Measurements from ENCODE around the gene NPBWR2. TPM values are rescaled to one million over a fixed set of nuclear protein-coding genes. Genes with fewer than 3 reads are reported as not detected.

The NPBWR2 gene
- total RNA-seq, 1 donor from 2014 or later = not detected

DNA sequence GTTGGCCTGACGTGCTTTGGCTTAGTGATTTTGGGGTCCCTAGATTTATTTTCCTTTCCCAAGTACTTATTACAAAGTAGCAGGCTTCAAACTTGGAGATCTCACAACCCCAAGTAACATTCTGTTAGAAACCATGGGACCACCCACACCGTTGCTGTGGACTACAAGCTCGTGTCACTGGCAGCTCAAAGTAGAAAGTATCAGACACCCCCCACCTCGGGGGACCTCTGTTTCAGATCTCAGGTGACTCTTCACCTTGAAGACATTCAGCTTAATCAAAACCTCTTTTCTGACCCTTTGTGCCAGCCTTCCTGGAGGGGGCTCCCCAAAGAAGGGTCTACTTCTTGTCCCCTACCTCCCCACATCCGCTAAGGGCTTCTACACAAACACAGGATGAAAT, 41.2 kb upstream of the NPBWR2 start:
- DNase-seq = no peak
- H3K4me3 Mint-ChIP-seq = no peak overlapping the region
- intact Hi-C loops (cut with micrococcal nuclease) = no loop called here
- peaks cover 3% of the 10 kb centered on the region for H3K9me3 Mint-ChIP-seq
- no peaks in the 10 kb centered on the region for H3K36me3 Mint-ChIP-seq (ENCODE audit: low read depth)
- no peak overlapping the region for H3K27ac Mint-ChIP-seq
- no peaks in the 10 kb centered on the region for H3K4me1 Mint-ChIP-seq
- H3K27me3 Mint-ChIP-seq = no peaks in the 10 kb centered on the region

DNA sequence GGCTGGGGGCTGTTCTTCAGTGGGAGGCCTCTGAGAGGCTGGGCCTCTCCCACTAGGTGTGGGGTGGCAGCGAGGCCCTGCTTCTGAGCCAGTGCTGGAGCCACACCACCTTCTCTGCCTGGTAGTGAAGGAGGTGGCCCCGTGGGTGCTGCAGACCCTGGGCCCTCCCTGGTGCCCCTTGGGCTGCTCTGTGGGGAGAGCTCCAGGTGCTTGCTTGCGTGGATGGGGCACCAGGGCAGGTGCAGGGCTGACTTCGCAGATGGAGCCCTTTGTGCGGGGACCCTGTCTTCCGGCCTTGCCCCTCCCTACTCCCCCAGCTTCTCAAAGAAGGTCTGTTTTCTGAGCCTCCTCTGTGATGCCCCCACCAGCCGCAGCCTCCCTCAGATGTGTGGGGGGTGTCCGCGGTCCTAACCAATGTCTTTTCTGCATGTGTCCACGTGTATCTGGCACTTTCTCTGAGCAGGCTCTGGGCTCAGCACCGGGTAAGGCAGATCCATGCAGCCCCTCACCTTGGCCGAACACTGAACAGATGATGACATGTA, 39.6 kb upstream of the NPBWR2 start:
- H3K9me3 Mint-ChIP-seq = peaks cover 3% of the 10 kb centered on the region
- H3K36me3 Mint-ChIP-seq (ENCODE audit: low read depth) = no peaks in the 10 kb centered on the region
- no peak for DNase-seq
- H3K4me3 Mint-ChIP-seq = no peak overlapping the region
- no peaks in the 10 kb centered on the region for H3K4me1 Mint-ChIP-seq
- no peak overlapping the region for H3K27ac Mint-ChIP-seq
- H3K27me3 Mint-ChIP-seq = no peaks in the 10 kb centered on the region
- intact Hi-C loops (cut with micrococcal nuclease) = no loop called here

DNA sequence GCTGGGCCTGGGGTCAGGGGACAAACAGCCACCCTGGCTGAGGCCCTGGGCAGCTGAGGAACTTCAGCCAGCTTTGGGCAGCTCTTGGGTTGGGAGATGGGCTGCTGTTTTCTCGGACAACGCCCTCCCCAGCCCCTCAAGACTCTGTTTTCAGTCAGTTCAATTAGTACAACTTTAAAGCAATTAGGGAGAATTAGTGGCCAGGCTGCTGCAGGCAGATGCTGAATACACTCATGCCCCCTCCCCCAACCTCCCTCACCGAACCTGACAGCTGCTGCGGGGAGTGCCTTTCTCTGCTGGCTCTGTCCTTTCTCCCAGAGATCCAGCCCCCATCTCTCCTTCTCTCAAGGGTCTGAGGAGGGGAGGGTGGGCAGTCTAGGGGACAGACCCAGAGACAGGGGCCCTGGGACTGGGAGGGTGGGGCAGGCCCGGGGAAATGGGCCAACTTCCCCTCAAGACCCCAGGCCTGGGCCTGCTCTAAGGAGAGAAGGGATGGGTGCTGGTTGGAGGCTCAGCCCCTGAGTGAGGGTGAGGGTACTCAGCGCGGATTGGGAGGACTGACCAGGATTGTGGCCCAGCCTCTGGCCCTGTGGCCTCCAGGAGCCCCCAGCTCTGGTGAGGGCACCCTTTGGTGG, 39.1 kb upstream of the NPBWR2 start:
- intact Hi-C loops (cut with micrococcal nuclease) = no loop called here
- no peak for DNase-seq
- no peaks in the 10 kb centered on the region for H3K4me1 Mint-ChIP-seq
- no peaks in the 10 kb centered on the region for H3K27me3 Mint-ChIP-seq
- no peak overlapping the region for H3K27ac Mint-ChIP-seq
- peaks cover 3% of the 10 kb centered on the region for H3K9me3 Mint-ChIP-seq
- no peak overlapping the region for H3K4me3 Mint-ChIP-seq
- H3K36me3 Mint-ChIP-seq (ENCODE audit: low read depth) = no peaks in the 10 kb centered on the region

DNA sequence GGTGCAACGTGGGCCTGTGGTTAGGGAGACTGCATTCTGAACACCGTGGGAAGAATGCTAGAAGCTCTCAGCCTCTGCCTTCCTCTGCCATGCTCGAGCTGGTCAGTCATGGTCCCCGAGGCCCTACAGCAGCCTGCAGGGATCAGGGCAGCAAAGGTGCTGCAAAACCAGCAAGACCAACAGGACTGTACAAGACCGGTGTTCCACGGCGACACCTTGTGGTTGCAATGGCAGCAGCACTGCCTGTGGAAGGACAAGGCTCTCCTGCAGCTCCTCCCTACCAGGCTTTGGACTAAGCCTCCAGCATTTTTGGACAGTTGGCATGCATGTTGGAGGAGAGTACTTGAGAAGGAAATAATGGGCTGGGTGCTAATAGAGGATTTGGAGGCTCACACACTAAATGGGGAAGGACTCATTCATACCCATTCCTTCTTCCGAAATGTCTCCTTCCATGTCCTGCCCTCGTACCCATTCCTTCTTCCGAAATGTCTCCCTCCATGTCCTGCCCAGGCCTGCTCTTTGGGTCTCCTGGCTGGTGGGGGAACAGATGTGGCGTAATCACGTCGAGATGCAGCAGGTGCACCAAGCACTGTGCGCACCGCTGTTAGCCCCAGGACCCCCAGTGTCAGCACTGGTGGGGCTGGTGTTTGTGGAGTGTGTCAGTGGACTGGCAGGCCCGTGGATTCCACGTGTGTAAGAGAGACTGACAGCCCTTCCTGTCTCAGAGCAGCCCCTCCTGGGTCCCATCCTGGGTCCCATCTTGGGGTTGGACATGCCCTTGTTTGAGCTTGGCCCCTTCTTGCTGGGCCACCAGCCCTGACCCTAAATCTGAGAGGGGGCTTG, 38.3 kb upstream of the NPBWR2 start:
- Mint-ChIP-seq H3K27ac (no peak overlapping the region), H3K4me3 (no peak overlapping the region), H3K9me3 (peaks cover 3% of the 10 kb centered on the region), H3K27me3 (no peaks in the 10 kb centered on the region), H3K36me3 (ENCODE audit: low read depth) (no peaks in the 10 kb centered on the region), H3K4me1 (no peaks in the 10 kb centered on the region)
- intact Hi-C loops (cut with micrococcal nuclease) = no loop called here
- no peak for DNase-seq

DNA sequence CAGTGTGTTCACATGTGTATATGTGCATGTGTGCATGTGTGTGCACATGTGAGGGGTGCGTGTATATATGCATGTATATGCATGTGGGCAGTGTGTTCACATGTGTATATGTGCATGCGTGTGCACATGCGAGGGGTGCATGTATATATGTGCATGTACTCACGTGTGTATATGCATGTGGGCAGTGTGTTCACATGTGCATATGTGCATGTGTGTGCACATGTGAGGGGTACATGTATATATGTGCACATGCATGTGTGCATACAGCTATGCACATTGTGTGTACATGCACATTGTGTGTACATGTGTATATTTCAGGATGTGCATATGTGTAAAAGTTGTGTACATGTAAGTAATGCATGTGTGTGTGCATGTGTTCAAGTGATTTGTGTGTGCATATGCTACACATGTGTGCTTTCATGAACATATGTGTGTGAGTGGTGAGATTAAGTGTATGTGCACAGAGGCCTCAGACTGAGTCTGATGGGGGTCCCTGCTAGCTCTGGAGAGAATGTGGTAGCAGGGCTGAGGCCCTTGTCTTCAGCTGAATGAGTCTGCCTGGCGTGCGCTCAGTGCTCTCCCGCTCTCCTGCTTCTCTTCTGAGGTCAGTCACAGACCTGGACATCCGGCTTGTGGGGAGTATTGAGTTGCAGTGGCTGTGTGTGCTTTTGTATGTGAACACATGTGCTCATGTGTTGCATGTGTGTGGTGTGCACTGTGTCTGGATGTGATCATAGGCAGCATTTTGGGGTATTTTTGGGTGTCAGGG, 37.0 kb upstream of the NPBWR2 start:
- H3K9me3 Mint-ChIP-seq = peaks cover 3% of the 10 kb centered on the region
- intact Hi-C loops (cut with micrococcal nuclease) = no loop called here
- no peaks in the 10 kb centered on the region for H3K36me3 Mint-ChIP-seq (ENCODE audit: low read depth)
- no peak for DNase-seq
- H3K27me3 Mint-ChIP-seq = no peaks in the 10 kb centered on the region
- H3K4me3 Mint-ChIP-seq = no peak overlapping the region
- H3K27ac Mint-ChIP-seq = no peak overlapping the region
- no peaks in the 10 kb centered on the region for H3K4me1 Mint-ChIP-seq

DNA sequence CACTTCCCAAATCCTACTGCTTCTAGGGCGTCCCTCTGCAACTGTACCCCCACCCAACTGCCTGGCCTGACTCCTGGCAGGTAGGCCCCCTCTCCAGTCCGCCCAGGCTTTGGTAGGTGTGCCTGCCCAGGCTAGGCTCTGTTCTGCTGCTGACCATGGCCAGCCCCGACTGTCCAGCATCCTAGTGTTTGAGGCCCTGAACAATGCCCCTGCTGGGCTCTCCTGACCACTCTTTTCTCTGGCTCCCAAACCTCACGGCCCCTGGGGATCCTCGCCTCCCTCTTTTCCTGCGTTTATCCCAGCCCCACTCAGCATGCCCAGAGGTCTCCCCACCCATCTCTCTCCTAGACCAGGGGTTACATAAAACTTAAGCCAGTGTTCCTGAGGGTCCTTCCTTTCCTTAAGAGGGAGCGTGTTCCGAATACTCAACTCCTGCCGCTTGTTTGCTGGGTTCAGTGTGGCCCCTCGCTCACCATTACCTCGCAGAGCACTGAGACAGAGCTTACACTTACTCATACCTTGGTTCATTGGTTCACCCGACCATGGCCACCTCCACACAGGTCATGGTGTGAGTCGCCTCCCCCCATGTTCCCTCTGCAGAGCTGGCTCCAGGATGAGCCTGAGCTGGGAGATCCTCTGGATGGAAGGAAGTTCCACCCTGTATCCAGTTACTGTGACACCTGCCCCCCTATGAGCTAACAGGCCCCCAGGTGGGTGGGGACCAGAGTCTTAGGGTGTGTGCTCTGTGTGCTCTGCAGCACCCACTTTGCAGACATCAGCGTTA, 35.8 kb upstream of the NPBWR2 start:
- no peak for DNase-seq
- H3K27ac Mint-ChIP-seq = no peak overlapping the region
- peaks cover 3% of the 10 kb centered on the region for H3K9me3 Mint-ChIP-seq
- no peaks in the 10 kb centered on the region for H3K4me1 Mint-ChIP-seq
- H3K36me3 Mint-ChIP-seq (ENCODE audit: low read depth) = no peaks in the 10 kb centered on the region
- intact Hi-C loops (cut with micrococcal nuclease) = no loop called here
- no peak overlapping the region for H3K4me3 Mint-ChIP-seq
- no peaks in the 10 kb centered on the region for H3K27me3 Mint-ChIP-seq

DNA sequence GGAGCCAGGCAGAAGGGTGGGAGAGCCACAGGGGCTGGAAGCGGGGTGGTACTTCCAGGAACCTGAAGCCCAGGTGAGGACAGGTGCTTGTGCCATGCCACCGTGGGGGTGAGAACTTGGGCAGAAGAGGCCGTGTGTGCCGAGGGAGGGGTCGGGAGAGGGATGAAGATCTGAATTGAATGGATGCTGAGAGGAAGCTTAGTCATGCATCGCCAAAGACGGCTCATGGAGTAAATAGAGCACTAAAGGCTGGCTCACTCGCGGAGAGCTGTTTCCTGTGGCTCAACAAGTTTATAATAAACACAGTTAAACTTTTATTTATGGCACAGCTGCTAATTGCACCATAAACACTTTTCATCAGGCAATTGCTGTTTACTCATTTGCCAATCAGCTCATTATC, 35.2 kb upstream of the NPBWR2 start:
- Mint-ChIP-seq H3K36me3 (ENCODE audit: low read depth) (no peaks in the 10 kb centered on the region), H3K9me3 (peaks cover 3% of the 10 kb centered on the region), H3K4me1 (no peaks in the 10 kb centered on the region), H3K4me3 (no peak overlapping the region), H3K27me3 (no peaks in the 10 kb centered on the region), H3K27ac (no peak overlapping the region)
- intact Hi-C loops (cut with micrococcal nuclease) = no loop called here
- DNase-seq = no peak

DNA sequence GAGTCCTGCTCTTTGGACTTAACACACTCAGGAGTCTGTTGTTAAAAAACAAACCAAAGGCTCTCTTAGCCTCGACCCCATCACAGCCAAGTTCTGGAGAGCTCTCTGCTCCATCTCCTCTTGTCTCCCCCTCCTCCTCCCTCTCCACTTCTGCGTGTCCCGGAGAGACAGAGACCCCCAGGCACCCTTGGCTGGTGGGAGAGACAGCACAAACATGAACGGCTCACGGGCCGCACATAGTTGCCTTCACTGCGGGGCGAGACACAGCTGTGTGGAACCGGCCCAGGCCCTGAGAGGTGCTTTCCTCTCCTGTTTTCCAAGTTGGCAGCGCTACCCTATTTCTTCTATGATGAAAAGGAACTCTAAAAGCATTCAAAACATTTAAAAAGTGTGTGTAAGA, 33.6 kb upstream of the NPBWR2 start:
- Mint-ChIP-seq H3K27ac (no peak overlapping the region), H3K9me3 (peaks cover 3% of the 10 kb centered on the region), H3K4me3 (no peak overlapping the region), H3K36me3 (ENCODE audit: low read depth) (no peaks in the 10 kb centered on the region), H3K27me3 (no peaks in the 10 kb centered on the region), H3K4me1 (no peaks in the 10 kb centered on the region)
- intact Hi-C loops (cut with micrococcal nuclease) = no loop called here
- DNase-seq = no peak

DNA sequence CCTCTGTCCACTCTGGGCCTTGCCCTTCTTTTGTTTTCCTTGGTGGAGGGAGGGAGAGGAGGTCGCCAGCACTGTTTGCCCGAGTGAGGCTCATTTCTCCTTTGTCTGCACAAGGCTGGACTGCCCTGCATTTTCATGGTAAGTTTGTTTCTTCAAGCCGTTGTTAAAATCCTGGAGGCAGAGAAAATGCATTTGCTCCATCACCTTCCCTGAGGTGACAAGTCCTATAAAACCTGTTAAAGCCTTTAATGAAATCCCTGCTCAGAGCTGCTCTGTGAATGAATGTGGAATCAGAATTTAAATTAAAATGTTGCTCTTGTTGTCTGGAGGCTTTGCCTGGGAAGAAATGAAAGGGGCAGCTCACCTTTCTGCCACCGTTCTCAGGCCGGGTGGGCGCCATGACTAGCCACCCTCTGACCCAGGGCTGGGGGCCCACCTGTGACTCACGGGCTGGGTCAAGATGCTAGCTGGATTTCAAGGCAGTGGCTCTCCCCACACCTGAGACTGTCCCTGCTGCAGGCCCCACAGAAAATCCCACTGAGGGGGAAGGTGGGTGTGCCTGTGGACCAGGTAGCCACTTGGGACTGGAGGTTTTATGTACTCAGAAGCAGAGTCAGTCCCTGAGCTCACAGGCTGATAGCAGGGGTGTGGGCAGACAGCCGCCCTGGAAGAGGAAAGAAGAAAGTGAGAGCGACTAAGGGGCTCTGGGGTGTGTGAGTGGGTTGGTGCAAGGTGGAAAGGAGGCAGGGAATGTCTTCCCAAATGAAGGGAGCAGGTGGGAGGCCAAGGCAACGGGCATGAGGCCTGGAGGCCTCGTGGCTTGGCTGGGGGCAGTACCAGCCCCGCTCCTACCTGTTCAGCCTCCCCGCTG, 32.9 kb upstream of the NPBWR2 start:
- Mint-ChIP-seq H3K4me1 (no peaks in the 10 kb centered on the region), H3K4me3 (no peak overlapping the region), H3K36me3 (ENCODE audit: low read depth) (no peaks in the 10 kb centered on the region), H3K9me3 (peaks cover 3% of the 10 kb centered on the region), H3K27me3 (no peaks in the 10 kb centered on the region), H3K27ac (no peak overlapping the region)
- intact Hi-C loops (cut with micrococcal nuclease) = no loop called here
- DNase-seq = no peak

DNA sequence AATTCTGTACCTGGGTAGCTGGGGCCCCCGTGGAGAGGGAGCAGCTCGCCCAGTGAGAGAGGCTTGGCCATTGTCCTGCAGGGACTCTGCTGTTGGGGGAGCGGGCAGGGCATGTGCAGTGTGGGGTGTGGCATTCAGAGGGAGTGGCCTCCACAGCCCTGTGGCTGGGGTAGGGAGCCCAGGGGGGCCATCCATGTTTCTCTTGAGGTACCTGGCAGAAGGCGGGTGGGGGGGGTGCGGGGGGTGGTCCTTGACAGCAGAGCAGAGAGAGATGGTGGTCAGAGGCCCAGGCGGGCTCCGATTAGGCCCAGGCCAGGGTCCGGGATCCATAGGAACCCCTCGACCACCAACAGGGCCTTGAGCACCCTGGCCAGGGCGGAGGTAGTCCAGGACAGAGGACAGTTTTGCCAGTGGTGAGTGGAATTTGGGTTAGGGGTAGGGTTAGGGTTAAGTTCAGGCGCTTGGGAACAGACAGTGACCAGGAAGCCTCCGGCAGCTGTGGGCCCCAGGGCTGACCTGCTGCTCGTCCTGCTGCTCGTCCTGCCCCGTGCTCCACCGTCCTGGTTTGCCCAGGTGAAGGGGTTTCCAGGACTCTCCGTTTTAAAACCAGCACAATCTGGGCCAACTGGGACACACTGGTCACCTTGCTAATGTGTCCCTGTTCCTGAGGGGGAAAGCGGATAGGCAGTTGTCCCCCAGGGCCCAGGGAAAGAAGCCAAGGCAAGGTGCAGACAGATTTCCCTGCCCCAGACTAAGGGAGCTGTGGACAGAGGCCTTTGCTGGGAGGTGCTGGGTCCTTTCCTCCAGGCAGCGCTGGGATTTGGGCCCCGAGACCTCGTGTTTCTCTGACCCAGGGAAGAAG, 32.1 kb upstream of the NPBWR2 start:
- Mint-ChIP-seq H3K36me3 (ENCODE audit: low read depth) (no peaks in the 10 kb centered on the region), H3K9me3 (no peaks in the 10 kb centered on the region), H3K4me3 (no peak overlapping the region), H3K27ac (no peak overlapping the region), H3K27me3 (no peaks in the 10 kb centered on the region), H3K4me1 (no peaks in the 10 kb centered on the region)
- DNase-seq = no peak
- intact Hi-C loops (cut with micrococcal nuclease) = no loop called here

DNA sequence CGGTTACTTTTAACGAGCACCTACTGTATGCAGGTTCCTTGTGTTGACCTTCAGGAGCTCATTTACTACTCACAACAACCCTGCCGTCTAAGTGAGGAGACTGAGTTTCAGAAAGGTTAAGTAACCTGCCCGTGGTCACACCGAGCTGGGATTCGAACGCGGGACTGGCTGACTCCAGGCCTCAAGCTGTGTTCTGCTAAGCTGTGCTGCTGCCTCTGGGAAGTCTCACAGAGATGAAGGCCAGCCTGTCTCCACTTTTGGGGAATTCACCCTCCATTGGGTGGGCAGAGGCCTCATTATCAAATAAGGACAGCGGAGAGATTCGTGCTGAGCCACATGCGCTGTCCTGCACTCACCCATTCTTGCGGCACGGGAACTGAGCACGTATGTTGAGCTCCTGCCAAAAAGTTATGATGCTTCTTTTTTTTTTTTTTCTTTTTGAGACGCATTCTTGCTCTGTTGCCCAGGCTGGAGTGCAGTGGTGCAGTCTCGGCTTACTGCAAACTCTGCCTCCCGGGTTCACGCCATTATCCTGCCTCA, 31.0 kb upstream of the NPBWR2 start:
- H3K36me3 Mint-ChIP-seq (ENCODE audit: low read depth) = no peaks in the 10 kb centered on the region
- no peaks in the 10 kb centered on the region for H3K27me3 Mint-ChIP-seq
- no peak overlapping the region for H3K4me3 Mint-ChIP-seq
- no peaks in the 10 kb centered on the region for H3K4me1 Mint-ChIP-seq
- H3K27ac Mint-ChIP-seq = no peak overlapping the region
- intact Hi-C loops (cut with micrococcal nuclease) = no loop called here
- DNase-seq = no peak
- H3K9me3 Mint-ChIP-seq = no peaks in the 10 kb centered on the region

DNA sequence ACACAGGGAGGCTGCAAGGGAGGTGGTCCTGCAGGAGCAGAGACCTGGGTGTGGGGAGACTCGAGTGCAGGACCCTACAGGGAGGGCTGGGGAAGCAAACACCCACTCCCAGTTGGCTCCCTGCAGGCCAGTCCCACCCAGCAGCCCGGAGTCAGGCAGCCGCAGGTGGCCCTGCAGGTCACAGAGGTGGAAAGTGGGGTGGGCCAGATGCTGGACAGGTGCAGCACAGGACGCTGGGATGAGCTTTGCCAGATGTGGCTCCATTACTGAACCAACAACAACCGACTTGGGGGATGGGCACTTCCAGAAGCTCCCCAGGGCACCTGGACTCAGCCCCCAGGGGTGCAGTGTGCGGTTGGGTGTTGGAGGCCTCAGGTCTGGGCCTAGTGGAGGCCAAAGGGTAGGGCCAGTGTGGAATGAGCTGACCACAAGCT, 30.2 kb upstream of the NPBWR2 start:
- Mint-ChIP-seq H3K9me3 (no peaks in the 10 kb centered on the region), H3K36me3 (ENCODE audit: low read depth) (no peaks in the 10 kb centered on the region), H3K4me1 (no peaks in the 10 kb centered on the region), H3K4me3 (no peak overlapping the region), H3K27me3 (no peaks in the 10 kb centered on the region), H3K27ac (no peak overlapping the region)
- no peak for DNase-seq
- intact Hi-C loops (cut with micrococcal nuclease) = no loop called here

Measured in activated CD4-positive, alpha-beta T cell treated with anti-CD3 and anti-CD28 coated beads, Interleukin-2, amount 10 ng/mL, durations not matched to agents 24 days and 14 days (primary cell).